ENCODE data around the gene MYH7B. TPM values are rescaled to one million over a fixed set of nuclear protein-coding genes. Genes with fewer than 3 reads are reported as not detected.

Gene MYH7B
- total and polyA plus RNA-seq, 7 donors, result 5.7 to 101 (median 11.5) TPM

- intact Hi-C loops (cut with DNase I), result no loop called here
- DNase-seq, result no peak
- Histone ChIP-seq H3K4me3 (no peak overlapping the region), H3K4me1 (peaks cover 8% of the 10 kb centered on the region), H3K9me3 (no peaks in the 10 kb centered on the region), H3K27ac (no peak overlapping the region), H3K27me3 (ENCODE audit: insufficient read depth in 3 of 3, low read length in 2 of 3) (no peaks in the 10 kb centered on the region), H3K36me3 (ENCODE audit: insufficient read depth in 1 of 2, low read depth in 1 of 2) (no peaks in the 10 kb centered on the region)
- ATAC-seq, result no peak
- no peak for TF ChIP-seq CTCF (IDR thresholded peaks at IDR 0.05)
- 80 to 87% (median 81%) methylated on average over 4 of the region's 4 CpGs for WGBS, 3 donors
These were observed 18.6 kb downstream of the MYH7B start for GRCh38 chr20:34974246-34974645.

- H3K4me3 ChIP-seq, result no peak overlapping the region
- H3K4me1 ChIP-seq, result peaks cover 13% of the 10 kb centered on the region
- H3K9me3 ChIP-seq, result no peaks in the 10 kb centered on the region
- intact Hi-C loops (cut with DNase I), result no loop called here
- DNase-seq, result no peak
- peak overlapping the region; percentile 71 for H3K27ac ChIP-seq
- no peaks in the 10 kb centered on the region for H3K27me3 ChIP-seq (ENCODE audit: insufficient read depth in 3 of 3, low read length in 2 of 3)
- H3K36me3 ChIP-seq (ENCODE audit: insufficient read depth in 1 of 2, low read depth in 1 of 2), result no peaks in the 10 kb centered on the region
- TF ChIP-seq CTCF (IDR thresholded peaks at IDR 0.05), result no peak
- no peak for ATAC-seq
- WGBS, 3 donors, result 56 to 61% (median 59%) methylated on average over 12 of the region's 12 CpGs
These were observed 20.6 kb downstream of the MYH7B start for GRCh38 chr20:34976286-34976685.

- intact Hi-C loops (cut with DNase I), result no loop called here
- peaks cover 16% of the 10 kb centered on the region for H3K4me1 ChIP-seq
- no peaks in the 10 kb centered on the region for H3K36me3 ChIP-seq (ENCODE audit: insufficient read depth in 1 of 2, low read depth in 1 of 2)
- peak in 2 of 4 donors; percentile 1 to 4 for ATAC-seq
- H3K27me3 ChIP-seq (ENCODE audit: insufficient read depth in 3 of 3, low read length in 2 of 3), result no peaks in the 10 kb centered on the region
- no peaks in the 10 kb centered on the region for H3K9me3 ChIP-seq
- peak overlapping the region; percentile 11 for H3K4me3 ChIP-seq
- no peak for DNase-seq
- WGBS, 3 donors, result 35 to 40% (median 40%) methylated on average over 15 to 17 of the region's 17 CpGs
- peak overlapping the region; percentile 71 for H3K27ac ChIP-seq
- no peak for TF ChIP-seq CTCF (IDR thresholded peaks at IDR 0.05)
These were observed 21.9 kb downstream of the MYH7B start for GRCh38 chr20:34977365-34978091.

DNA sequence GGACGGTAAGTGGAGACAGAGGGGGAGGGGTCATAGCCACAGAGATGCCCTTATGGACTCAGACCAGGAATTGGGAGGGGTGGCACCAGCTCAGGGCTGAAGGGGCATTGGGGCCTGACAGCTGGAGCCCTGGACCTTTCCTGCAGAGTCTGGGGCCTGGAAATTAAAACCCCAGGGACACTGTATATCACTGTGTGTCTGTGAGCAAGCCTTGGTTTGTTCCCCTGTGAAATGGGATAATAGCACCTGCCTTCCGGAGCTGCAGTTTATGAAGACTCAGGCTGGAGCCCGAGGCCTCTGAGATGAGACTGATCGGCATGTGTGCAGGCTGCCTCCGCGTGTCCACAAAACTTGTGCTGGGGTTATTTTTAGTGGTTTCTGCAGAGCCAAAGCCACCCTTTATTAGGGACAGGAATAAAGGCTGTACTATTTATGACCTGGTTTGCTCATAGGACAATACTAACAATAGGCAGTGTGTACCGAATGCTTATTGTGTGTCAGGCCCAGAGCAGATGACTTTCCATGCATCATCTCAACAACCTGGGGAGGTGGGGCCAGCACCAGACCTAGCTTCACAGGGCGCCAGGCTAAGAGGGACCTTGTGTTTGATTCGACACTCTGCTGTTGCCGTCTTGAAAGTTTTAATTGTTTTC is 22.6 kb downstream of the MYH7B start:
- Histone ChIP-seq H3K27ac (peak overlapping the region; percentile 82), H3K36me3 (ENCODE audit: insufficient read depth in 1 of 2, low read depth in 1 of 2) (no peaks in the 10 kb centered on the region), H3K4me1 (peaks cover 22% of the 10 kb centered on the region), H3K9me3 (no peaks in the 10 kb centered on the region), H3K27me3 (ENCODE audit: insufficient read depth in 3 of 3, low read length in 2 of 3) (no peaks in the 10 kb centered on the region), H3K4me3 (peak overlapping the region; percentile 15)
- 31 to 37% (median 33%) methylated on average over 10 of the region's 10 CpGs for WGBS, 3 donors
- ATAC-seq, result peak; percentile 76 to 82 (median 80)
- intact Hi-C loops (cut with DNase I), result no loop called here
- no peak for TF ChIP-seq CTCF (IDR thresholded peaks at IDR 0.05)
- peak in 1 of 2 donors; percentile 82 for DNase-seq
